Glomerular visceral epithelial cell (primary cell): ENCODE data around the gene CDKN2B-AS1.

Source experiments
- DNase-seq: peaks from one replicate; pipeline ENCODE4 v3.0.0-alpha.2; 2016; ENCODE audit errors: extremely low spot score

Gene CDKN2B-AS1

DNA sequence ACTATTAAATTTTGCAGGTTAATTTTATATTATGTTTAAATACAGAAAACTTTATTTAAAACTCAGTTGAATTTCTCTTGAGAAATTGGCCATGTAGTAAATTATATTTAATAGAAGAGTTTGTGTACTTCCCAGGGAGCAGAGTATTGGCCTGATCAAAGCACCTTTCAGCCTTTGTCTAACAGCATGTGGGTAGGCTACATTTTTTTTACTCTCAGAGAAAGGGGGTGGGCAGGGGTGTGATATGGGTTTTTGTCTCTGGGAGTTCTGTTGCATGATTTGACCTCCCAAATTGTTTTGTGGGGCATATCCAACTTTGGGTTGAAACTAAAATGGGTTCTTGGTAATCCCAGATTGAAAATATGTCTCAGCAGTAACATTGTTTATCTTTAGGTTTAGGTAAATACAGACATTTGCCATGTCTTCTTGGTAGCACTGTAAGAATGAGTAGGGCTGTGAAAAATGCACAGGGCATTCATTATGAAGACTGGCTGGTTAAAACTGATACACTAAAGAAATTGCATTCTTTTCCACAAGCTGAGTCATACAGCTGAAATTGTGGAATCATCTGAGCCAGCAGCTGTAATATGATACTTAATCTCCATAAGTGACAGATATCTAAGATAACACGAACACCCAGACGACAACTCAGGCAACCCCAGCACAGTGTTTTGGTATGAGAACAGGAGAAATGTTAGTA, 89.9 kb downstream of the CDKN2B-AS1 start:
- DNase-seq = peak; percentile 81

DNA sequence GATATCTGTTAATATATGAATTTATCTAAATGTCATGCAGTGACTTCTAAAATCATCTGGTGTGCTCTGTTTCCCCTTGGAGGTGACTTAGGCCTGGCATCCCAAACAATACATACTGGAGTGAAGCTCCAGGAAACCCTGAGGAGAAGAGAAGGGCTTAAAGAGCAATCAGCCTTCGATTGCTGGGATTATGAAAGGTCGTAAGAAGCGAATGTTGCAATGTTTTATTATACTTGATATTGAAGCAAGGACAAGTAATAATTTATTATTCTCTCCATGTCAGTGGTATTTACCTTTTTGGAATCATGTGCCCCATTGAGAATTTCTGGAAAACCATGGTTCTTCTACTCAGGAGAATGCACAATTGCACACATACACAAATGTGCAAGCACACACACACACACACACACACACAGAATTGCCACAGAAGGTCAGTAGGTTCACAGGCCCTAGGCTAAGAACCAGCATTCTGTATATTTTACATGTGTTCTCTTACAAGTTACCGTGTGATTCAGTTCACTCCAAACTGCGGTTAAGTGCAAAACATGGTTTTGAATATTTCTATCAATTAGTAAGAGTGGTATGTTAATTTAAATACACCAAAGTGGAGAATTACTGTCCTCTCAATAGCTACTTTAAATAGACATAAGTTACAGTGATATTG, 93.6 kb downstream of the CDKN2B-AS1 start:
- DNase-seq = no peak

DNA sequence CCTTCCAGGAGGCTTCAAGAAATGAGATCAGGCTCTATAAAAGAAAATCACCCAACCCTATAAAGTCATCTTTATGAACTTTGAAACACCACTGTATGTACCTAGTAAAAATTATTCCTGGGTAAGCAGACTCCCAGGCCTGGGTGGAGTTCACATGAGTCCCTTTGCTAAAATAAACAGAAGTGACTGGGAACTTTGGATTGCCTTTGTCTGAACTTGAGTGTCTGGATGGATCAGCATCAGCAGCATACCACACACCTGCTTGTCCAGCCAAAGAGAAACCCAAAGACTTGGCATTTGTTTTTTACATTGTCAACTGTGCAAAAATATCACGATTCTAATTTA, 94.1 kb downstream of the CDKN2B-AS1 start:
- DNase-seq = no peak

DNA sequence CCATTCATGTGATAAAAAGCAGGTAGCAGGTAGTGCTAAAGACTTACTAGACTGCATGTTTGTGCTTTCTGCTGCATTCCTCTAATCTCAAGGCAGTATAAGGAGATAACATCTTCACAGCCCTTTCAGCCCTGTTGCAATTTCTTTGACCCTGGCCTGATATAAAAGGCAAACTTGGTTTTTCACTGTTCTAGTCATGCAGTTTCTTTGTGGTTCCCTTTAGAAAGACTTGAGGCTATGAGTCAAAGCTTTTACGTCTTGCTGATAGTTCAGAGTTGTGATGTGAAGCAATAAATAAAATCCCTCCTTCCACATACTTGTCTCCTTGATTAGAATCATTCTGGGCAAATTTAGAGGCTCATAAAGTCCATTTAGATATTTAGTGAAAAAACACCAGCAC, 103.1 kb downstream of the CDKN2B-AS1 start:
- peak; percentile 53 for DNase-seq

DNA sequence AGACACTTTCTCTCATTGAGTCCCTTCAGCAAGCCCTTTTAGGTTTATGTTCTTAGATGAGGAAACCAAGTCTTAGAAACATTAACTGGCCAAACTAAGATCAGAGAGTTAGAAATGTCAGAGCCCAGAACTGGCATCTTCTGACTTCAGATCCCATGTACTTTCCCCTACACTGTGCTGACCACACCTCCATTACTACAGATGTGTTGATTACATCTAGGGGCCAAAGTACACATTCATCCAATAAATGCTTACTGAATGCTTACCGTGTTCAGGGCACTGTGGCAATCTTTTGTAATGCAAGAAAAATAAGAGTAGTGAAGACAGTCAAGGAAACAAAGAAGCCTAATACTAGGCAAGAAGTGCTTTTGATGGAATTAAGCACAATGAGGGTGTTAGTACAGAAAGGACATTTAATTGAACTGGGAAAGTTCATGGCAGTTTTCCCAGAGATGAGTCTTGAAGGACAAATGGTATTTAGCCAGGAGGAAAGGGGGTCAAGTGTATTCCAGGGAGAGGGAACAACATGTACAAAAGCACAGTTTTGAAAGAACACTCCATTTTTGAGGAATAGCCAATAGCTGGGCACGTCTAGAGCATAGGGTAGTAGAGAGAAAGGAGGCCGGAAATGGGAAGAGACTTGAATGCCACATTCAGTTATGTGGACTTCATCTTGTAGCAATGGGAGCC, 104.2 kb downstream of the CDKN2B-AS1 start:
- no peak for DNase-seq

DNA sequence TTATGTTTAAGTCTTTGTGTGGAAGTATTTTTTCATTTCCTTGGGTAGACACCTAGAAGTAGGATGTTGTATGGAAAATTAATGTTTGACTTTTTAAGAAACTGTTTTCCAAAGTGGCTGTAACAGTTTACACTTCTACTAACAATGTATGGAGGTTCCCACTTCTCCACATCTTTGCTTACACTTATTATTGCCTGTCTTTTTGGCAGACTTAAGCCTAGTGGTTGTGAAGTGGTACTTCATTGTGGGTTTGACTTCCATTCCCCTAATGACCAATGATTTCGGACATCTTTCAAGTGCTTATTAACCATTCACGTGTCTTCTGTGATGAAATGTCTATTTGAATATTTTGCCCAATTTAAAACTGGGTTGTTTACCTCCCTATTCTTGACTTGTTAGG, 106.0 kb downstream of the CDKN2B-AS1 start:
- DNase-seq = no peak

DNA sequence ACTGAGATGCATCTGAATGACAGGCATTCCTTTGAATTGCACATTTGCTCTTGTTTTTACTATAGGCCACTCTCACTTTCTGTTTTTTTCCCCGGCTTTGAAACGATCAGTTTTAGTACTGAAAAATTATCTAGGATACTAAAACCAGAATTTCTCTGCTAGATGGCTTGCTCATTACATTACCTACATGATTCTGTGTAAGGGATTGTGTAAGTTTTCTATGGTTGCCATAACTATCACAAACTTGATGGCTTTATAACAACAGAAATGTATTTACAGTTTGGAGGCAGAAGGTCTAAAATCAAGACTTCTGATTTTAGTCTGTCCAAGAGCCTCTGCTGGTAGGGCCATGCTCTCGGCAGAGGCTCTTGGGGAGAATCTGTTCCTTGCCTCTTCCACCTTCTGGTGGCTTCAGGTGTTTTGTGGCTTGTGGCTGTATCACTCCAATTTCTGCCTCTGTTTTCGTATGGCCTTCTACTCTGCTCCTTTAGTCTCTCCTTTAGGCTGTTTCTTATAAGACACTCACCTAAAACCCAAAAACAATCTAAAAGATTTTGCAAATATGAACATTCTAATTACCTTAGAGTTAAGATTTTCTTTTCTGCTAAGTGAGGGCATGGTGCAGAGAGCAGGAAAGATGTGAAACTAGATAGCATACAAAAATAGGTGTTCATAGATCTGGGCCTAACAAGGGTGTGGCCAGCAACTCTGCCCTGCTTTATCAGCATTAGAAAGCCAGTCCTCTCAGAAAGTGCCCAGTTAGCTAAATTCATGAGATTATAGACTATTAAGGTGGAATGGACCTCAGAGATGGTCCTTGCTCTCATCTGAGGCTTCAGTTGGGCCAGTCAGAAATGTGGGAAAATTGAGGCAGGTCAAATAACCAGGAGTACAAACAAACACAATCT, 107.8 kb downstream of the CDKN2B-AS1 start:
- no peak for DNase-seq

DNA sequence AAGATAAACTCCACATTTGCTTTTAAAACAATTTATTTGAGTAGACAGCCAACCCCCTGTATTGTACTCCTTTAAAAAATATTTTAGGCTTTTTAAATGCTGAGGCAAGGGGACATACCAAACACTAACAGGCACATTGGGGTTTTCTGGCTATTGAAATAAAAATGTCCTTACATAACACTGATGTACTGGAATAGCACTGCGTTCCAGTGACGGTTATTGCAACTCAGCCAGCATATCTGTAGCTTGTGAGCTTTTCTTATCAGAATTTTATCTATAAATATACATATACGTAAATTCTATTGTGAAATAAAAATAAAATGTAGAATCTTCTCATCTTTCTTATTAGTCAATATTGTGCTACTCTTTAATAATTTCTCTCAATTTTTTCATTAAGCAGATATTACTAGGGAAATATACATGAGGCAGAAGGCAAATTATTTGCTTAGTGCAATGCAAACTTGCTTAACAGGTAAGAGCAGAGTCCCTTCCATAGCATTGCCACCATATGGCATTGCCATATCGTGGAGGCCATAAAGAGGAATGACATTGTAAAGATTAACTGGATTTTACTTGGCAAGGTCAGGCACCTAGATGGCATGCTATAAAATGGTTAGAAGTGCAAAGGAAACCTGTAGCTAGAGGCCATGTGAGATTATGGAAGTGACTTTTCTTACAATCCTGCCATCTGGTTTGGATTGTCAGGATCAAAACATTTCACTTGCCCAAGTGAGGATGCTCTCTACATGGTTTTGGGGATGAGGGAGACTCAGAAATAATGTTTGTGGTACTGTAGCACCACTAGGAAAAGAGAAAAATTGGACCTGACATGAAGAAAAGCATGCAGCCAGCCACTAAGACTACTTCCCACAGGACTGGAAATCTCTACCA, 109.3 kb downstream of the CDKN2B-AS1 start:
- DNase-seq = peak; percentile 73

DNA sequence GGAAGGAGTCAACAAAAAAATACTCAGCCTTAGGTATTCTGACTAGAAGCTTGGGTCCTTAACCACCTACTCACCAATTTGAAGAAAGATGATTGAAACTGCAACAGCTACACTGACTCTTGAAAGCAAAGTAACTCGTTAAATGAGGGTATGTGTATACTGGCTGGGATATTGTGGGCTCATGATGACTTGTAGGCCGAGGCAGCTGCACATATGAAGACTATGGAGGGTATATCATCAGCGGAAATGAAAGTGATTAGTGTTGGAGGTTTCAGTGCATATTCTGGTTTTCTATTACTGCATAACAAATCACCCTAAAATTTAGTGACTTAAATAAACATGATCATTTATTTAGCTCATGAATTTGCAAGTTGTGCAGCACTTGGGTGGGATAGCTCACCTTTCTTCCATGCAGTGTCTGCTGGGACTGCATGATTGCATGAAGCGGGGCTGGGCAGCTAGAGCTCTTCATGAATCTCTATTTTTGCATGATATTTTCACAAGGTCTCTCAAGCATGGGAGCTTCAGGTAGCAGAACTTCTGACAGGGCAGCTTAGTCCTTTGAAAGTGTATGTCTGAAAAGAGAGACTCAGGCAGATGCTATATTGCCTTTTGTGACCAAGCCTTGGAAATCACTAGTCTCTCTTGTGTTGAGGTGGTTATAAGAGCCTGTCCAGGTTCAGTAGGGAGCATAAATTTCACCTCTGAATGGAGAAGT, 110.6 kb downstream of the CDKN2B-AS1 start:
- DNase-seq = no peak

DNA sequence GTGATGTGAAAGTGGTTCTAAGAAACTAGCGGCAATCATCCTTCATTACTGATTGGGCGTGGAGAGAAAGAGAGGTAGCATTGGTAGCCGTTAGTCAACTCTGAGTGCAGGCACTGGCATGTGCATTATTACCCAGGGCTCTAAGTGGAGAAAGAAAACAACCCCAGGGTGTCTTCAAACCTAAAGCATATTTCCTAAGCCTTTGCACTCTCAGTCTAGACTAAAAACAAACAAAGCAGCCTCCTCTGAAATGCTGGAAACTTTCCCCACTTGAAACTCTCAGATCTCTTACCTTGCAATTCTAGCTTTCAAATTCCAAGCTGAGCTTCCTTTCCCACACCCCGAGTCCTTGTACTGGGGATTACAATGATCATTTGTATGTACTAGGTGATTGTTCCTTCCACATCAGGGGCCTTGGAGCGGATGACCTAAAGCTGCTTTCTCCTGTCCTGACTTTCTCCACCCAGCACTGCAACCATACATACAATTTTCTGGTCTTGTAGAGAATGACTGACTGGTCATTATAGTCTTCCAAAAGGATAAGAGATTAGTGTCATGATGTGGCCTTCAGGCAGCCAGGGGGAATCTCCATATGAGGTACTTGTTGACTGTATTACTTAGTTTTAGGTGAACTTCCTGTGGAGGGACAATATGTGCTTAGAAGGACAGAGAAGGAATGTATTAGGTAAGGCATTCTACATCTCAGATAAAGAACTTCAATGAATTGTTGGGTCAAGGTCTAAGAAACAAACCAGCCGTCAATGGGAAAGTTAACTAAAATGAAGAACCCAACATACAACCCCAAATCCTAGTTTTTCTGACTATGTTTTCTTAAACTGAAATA, 112.8 kb downstream of the CDKN2B-AS1 start:
- DNase-seq = no peak

DNA sequence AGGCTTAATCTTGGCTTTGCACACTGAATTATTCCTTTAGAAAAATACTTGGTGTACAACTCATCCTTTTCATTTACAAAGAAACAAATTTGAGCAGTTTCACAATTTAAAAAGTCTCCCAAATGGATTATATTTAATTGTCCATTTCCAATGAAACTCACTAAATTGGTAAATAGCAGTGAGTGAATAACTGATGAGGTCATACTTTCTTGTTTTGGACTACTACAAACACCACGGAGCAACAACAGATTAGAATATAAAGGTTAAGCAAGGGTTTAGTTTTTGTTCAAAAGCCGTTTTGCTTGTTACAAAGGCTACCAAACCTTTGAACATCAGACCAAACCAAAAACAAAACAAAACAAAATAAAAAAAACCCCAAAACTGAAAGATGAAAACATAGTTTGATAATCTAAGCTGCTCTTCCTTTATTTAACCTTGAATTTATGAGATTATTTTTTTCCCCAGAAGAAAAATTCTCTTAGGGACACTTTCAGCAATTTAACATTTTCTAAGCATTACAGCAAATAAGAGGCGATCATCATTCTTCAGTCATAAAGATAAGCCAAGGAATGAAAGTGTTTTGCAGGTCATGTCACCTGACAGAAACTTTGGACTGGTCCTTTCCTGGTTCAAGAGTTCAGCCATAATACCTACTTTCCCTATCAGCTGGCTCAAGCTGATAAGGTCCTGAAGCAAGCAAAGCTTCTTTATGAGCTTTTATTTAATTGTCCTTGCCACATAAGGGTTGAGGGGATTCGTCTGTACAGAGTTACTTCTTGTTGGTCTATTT, 114.2 kb downstream of the CDKN2B-AS1 start:
- DNase-seq = no peak

DNA sequence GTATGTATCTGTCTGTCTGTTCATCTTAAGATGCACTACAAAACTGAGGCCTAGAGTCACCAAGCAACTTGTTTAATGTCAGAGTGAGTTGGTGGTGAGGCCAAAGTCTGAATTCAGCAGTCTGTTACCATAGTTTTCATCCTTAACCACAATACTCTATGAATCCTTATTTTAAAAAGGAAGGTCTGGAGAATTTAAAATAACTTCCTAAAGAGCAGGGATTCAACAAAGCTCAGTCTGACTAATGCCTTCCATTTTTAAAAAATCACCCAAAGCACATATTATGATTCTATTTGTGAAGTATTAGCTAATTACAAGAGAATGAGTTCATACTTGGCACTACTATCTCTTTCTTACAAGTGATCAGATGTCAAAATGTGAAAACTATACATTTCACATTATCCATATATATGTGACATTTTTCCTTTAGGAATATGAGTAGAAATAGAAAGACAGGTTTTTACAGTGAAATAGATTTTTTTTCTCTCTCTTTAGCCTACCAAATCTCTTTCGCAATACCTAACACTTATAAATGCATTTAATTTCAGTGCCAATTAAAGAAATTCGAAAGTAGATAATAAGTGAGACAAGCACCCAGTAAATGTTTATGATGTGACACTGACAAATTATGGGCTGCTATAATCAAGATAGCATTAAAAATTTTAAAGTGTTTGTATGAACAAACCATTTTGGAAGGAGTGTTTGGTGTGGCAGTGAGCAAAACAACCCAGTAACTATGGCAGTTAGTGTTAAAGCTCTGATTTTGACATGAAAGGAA, 116.8 kb downstream of the CDKN2B-AS1 start:
- no peak for DNase-seq

DNA sequence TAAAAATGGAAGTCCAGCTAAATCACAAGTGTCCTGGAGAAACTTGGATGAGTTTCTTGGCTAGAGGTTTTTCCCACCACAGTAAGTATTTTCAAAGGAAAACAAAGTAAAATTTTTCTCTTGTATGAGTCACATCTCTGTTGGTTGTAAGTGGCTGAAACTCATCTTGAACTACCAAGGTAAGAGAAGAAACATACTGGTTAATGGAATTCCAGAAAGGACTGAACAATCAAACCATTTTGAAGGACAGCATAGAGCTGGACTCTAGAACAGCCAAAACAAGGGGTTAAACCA, 117.3 kb downstream of the CDKN2B-AS1 start:
- peak; percentile 65 for DNase-seq

DNA sequence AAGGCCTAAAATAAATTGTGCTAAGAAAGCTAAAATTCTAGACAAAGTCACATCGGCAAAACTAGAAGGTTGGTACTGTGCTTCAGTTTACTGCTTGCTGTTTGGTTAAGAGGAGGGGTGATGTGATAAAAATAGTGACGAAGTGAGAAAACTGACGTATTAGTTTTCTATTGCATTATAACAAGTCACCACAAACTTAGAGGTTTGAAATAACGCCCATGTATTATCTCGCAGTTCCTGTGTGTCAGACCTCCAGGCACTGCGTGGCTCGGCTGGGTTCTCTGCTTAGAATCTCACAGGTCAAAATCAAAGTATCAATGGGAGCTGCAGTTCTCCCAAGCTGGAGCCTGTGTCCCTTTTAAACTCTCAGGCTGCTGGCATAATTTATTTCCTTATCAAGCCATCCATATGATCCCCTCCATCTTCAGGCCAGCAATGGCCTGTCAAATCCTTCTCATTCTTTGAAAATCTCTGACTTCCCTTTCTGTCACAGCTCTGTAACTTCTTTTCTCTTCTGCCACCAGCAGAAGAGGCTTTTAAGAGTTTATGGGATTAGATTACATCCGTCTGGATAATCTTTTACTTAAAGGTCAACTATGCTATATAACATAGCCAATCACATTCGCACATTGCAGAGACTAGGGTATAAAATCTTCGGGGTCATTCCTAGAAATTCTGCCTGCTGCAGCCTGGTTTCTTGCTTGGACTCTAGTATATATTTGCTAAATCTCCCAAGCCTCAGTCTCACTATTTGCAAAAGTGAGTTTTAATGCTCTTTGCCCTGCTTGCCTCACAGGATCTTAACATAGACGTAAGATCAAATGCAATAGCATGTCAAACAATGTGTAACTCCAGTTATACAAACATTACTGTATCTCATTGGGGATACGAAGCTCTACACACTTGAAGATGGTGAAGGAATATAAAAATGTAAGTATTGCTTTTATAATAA, 118.6 kb downstream of the CDKN2B-AS1 start:
- no peak for DNase-seq

DNA sequence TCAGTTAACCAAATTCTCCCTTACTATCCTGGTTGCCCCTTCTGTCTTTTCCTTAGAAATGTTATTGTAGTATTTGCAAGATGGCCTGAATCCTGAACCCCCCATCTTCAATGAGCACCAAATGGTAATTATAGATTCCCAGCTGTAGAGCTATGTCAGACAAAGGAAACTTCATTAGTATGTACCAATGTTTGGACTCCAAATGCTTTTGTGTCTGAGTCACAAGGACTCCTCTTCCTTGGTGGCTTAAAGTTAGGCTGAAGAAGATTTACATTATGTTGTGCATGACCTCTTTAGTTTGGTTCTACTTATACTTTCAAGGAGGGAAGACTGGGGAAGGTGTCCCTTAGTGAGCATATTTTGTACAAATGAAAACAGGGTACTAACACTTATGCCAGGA, 120.4 kb downstream of the CDKN2B-AS1 start:
- DNase-seq = no peak

DNA sequence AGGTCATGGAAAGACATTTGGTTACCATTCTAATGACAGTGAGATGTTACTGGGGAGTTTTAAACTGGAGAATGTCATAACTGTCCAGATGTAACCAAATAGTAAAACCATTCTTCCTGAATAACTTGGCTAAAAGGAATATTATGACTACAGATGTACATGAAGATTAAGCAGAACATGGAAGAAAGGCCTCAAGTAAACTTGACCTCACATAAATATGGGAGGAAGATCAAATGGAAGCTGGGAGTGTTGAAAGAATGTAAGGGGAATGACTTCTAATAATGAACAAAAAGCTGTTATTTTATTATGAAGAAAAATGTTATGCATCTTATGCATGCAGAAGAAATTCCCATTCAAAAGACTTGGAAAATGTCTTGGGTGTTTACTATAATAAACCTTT, 122.2 kb downstream of the CDKN2B-AS1 start:
- DNase-seq = no peak
